Measurements from ENCODE around the gene C1orf105. TPM values are rescaled to one million over a fixed set of nuclear protein-coding genes. Genes with fewer than 3 reads are reported as not detected.

C1orf105 gene
- total and polyA plus RNA-seq, 10 of the 15 experiments (the other 5 are each of a cell fraction or from before 2014, with no cell fraction given): not detected

DNA sequence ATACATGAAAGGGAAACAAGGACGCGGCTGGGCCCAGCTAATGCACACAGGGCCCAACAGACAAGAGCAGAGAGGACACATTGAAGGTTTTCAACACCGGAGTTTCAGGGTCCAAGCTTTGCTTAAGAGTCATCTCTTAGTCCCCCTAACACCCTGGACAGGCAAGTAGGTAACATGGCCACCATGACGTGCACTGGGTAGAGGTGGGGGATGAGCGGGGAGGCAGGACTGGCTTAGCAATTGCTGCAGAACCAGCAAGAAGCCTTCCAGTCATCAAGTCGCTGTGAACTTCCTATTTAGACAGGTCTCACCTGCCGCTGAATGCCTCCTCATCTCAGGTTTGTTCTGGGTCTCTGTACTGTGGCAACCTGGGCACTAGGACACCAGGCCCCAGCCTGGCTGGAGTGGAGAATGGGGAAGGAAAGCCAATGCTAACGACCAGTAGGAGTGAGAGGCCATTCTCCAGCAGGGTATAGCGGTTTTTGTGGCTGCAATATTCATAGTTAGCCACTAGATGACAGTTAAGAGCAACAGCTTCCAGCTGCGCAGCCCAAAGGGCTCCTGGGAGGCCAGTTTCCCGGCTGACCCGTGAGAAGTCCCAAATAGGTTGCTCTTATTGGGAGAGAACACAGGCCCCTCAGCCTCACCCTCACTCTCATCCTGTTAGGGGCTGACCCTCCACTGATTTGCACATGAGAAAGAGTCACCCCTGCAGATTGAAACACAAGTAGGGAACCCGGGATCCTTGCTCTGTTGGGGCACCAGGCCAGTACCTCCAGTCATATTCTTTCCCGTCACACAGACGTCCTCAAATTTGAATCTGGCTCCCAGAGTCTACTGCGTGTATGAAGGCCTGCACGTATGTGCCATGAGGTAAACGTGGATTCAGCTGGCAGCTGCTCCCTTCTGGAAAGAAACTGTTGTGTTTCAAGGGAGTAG lies 29.4 kb downstream of the C1orf105 start (continued):
- TF ChIP-seq RAD21 (IDR thresholded peaks at IDR 0.05; ENCODE audit: insufficient read depth, low read depth, low read length) (peak; percentile 72), WRNIP1 (IDR thresholded peaks at IDR 0.05; ENCODE audit: borderline replicate concordance, low read depth, low read length) (0 out of 2 replicates have a peak, but pooled peaks have one; percentile 30), RUNX3 (IDR thresholded peaks at IDR 0.05; ENCODE audit: low read length) (peak; percentile 89), RB1 (IDR thresholded peaks at IDR 0.05; ENCODE audit: borderline replicate concordance) (peak; percentile 29; the same call in 1 of the 2 replicates), FOS (IDR thresholded peaks at IDR 0.05; ENCODE audit: borderline replicate concordance, extremely low read depth, insufficient read length) (no peak)

DNA sequence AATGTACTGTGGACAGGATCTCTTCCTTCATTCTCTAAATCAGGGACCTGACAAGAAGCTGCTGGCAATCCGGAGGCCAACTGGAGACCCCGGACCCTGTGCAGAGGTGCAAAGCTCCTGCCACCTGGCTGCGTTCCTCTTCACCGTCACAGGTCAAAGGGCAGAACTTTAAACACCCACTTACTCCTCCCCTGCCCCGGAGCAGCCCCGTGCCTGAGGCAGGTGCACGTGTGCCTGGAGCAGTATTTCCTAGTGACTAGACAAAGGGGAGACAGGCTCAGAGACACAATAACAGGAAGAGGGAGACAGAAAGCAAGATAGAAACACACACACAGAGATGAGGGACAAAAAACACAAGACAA lies 30.0 kb downstream of the C1orf105 start:
- no peaks in the 10 kb centered on the region for H3K79me2 ChIP-seq (ENCODE audit: control insufficient read depth, insufficient read depth, low read length)
- no peak overlapping the region for H3K4me2 ChIP-seq (ENCODE audit: control insufficient read depth, insufficient read depth)
- H3K4me3 ChIP-seq: no peak overlapping the region
- SMC1A ChIA-PET (ENCODE audit: uncharacterized antibody, unreplicated experiment): interaction anchor here (0.7 to 2.1 kb wide), 7 partner anchors 33 to 448 kb away, joined by 3 to 19 read pairs (median 3); no protein-coding TSS in a partner anchor
- H3K9me3 ChIP-seq (replicated peaks; ENCODE audit: control insufficient read depth, insufficient read depth, low read length): no peaks in the 10 kb centered on the region
- 68% methylated on average over 7 of the region's 7 CpGs for WGBS (ENCODE audit: insufficient coverage, insufficient replicate concordance, low lambda C conversion rate, missing lambda C conversion rate)
- in situ Hi-C loops (cut with MboI) (loop anchor here (5.0 kb wide), 1 partner anchor 267 kb away; no protein-coding TSS in a partner anchor), intact Hi-C loops (cut with micrococcal nuclease; ENCODE audit: unreplicated experiment) (loop anchor here (1.0 to 10.0 kb wide), 2 partner anchors 134 to 269 kb away; no protein-coding TSS in a partner anchor)
- CTCF ChIA-PET: interaction anchor here (0.7 to 5.9 kb wide), 14 partner anchors 11 to 448 kb away, joined by 3 to 48 read pairs (median 4); partner anchors contain the start of gene SUCO
- no peak for FAIRE-seq
- H4K20me1 ChIP-seq (ENCODE audit: control insufficient read depth, insufficient read depth): no peaks in the 10 kb centered on the region
- POLR2A ChIA-PET: no interaction called here
- RAD21 ChIA-PET (ENCODE audit: unreplicated experiment): interaction anchor here (1.0 to 1.9 kb wide), 4 partner anchors 10 to 448 kb away, joined by 3 to 11 read pairs (median 4); no protein-coding TSS in a partner anchor
- peak; percentile 8; the same call in 1 of the 3 replicates for ATAC-seq
- no peaks in the 10 kb centered on the region; a peak in 1 of 4 replicates for H3K27me3 ChIP-seq (replicated peaks in 1 of 2; ENCODE audit: control insufficient read depth in 2 of 2, insufficient read depth in 2 of 2, low read length in 1 of 2)
- TF ChIP-seq, protein P1, sequence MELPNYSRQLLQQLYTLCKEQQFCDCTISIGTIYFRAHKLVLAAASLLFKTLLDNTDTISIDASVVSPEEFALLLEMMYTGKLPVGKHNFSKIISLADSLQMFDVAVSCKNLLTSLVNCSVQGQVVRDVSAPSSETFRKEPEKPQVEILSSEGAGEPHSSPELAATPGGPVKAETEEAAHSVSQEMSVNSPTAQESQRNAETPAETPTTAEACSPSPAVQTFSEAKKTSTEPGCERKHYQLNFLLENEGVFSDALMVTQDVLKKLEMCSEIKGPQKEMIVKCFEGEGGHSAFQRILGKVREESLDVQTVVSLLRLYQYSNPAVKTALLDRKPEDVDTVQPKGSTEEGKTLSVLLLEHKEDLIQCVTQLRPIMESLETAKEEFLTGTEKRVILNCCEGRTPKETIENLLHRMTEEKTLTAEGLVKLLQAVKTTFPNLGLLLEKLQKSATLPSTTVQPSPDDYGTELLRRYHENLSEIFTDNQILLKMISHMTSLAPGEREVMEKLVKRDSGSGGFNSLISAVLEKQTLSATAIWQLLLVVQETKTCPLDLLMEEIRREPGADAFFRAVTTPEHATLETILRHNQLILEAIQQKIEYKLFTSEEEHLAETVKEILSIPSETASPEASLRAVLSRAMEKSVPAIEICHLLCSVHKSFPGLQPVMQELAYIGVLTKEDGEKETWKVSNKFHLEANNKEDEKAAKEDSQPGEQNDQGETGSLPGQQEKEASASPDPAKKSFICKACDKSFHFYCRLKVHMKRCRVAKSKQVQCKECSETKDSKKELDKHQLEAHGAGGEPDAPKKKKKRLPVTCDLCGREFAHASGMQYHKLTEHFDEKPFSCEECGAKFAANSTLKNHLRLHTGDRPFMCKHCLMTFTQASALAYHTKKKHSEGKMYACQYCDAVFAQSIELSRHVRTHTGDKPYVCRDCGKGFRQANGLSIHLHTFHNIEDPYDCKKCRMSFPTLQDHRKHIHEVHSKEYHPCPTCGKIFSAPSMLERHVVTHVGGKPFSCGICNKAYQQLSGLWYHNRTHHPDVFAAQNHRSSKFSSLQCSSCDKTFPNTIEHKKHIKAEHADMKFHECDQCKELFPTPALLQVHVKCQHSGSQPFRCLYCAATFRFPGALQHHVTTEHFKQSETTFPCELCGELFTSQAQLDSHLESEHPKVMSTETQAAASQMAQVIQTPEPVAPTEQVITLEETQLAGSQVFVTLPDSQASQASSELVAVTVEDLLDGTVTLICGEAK (IDR thresholded peaks at IDR 0.05; ENCODE audit: borderline replicate concordance): no peak
- no peak for TF ChIP-seq HDAC6 (IDR thresholded peaks at IDR 0.05; ENCODE audit: unreplicated experiment)
- no peak for TF ChIP-seq SUPT20H (IDR thresholded peaks at IDR 0.05; ENCODE audit: borderline replicate concordance, control insufficient read depth, low read depth, low read length)
- H3K9ac ChIP-seq (ENCODE audit: control insufficient read depth, insufficient read depth, low read length): no peak overlapping the region
- peak overlapping the region; percentile 11; the same call in 1 of the 2 replicates for H2AFZ ChIP-seq (ENCODE audit: control insufficient read depth, low read depth, low read length)
- H3K36me3 ChIP-seq (ENCODE audit: control insufficient read depth in 2 of 2, insufficient read depth in 2 of 2, low read length in 1 of 2): no peaks in the 10 kb centered on the region
- BruUV-seq (replicated peaks): no TSS peak
- DNase-seq (ENCODE audit: low read depth, low spot score): no peak
- H3K27ac ChIP-seq (ENCODE audit: control insufficient read depth, insufficient read depth): no peak overlapping the region
- H3K4me1 ChIP-seq (ENCODE audit: control insufficient read depth, insufficient read depth, low read length): no peaks in the 10 kb centered on the region

All from GM12878 (cell line).